H1 (cell line): Measurements from ENCODE around the gene ASIC2. TPM values are rescaled to one million over a fixed set of nuclear protein-coding genes. Genes with fewer than 3 reads are reported as not detected.

Experiments used
- CTCF ChIP-seq, 3 experiments: IDR thresholded peaks; 1 replicate in 2 of 3; 2 replicates in 1 of 3; pipeline versions ENCODE4 v1.5.1 to v1.6.1; 2011; ENCODE audit warnings: low read length in 3 of 3, mild to moderate bottlenecking in 3 of 3, inconsistent platforms in 2 of 3, low read depth in 1 of 3, moderate library complexity in 1 of 3; ENCODE audit not compliant: insufficient read depth in 1 of 3; ENCODE audit errors: control extremely low read depth in 1 of 3
- polyA plus RNA-seq, 7 experiments: library from polyadenylated mRNA; depleted of rRNA in 3 of 7; stranded (reverse) in 5 of 7; unstranded in 2 of 7; fragments of >200 nt in 5 of 7; fragments of 200-250 nt in 2 of 7; gene quantifications; 1 replicate in 5 of 7; 2 replicates in 1 of 7; 4 replicates in 1 of 7; pipeline versions ENCODE4 v1.2.1 to v1.2.3, GENCODE V29; 2011 to 2013; ENCODE audit warnings: missing spikeins in 2 of 7, mixed read lengths in 2 of 7
- total RNA-seq: library from RNA; stranded (reverse); fragmentation: NEBNext Ultra II Directional; extraction: Animal tissue kit (Norgen Biotek cat#: 25700); gene quantifications from 2 replicates; pipeline ENCODE4 v1.2.1, GENCODE V29; 2021

The ASIC2 gene
- total and polyA plus RNA-seq, 2 of the 8 experiments (the other 6 are each of a cell fraction or from before 2014, with no cell fraction given), result 0.86 to 1.2 TPM

GRCh38 chr17:33049781-33050414, 243.2 kb downstream of the ASIC2 start (continued):
- TF ChIP-seq CTCF (IDR thresholded peaks at IDR 0.05; ENCODE audit: control extremely low read depth in 1 of 3, insufficient read depth in 1 of 3, low read depth in 1 of 3, low read length in 3 of 3), result peak; percentile 75 to 94 (median 78)
